GM21529 (cell line): ENCODE data around the gene TMEM132C.

Experiments
- ATAC-seq: cut with Tn5 transposase; IDR thresholded peaks from one replicate; pipeline ENCODE4 v1.9.1; 2021; ENCODE audit not compliant: unreplicated experiment

The TMEM132C gene

DNA sequence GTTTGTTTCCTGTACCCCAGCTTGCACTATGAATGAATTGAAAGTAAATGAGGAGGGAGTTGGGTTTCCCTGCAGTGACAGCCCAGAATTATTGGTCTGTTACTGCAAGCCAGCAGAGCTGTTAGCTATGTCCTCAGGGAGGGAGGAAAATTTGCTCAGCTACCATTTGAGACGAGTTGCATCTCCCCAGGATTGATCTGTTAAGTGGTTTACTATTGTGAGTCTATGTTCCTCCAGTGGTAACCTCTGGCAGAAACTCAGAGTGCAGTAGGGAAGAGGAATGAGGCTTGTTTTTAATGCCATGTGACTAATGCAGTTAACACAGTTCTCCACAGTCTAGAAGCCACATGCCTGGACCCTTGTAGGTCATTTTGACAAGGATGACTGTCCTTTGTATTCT lies 382.9 kb downstream of the TMEM132C start:
- no peak for ATAC-seq

DNA sequence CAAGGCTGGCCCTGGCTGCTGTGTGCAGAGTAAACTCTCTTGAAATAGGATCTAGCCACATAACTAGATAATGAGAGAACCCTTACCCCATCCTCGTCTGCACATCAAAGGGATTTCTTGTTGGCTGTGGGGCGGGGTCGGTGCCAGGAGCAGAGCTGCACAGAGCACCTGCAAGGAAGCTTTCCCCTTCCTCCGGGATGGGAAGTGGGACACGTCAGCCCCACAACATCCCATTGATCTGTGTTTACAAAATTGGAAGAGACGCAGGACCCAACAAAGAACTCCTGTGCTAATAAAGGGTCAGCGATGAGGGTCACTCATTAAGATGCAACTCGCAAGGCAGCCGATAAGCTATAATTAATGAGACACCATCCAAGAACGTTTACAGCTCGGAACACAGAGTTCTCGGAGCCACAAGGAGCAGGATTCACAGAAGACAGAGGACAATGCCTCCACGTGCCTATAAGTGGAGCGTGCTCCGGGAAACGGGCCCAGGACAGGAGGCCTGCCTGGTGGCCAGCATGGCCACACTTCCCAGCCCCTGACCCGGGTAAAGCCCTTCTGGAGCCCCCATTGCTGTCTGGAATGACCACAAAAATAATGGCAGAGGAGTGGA lies 385.3 kb downstream of the TMEM132C start:
- ATAC-seq: no peak

DNA sequence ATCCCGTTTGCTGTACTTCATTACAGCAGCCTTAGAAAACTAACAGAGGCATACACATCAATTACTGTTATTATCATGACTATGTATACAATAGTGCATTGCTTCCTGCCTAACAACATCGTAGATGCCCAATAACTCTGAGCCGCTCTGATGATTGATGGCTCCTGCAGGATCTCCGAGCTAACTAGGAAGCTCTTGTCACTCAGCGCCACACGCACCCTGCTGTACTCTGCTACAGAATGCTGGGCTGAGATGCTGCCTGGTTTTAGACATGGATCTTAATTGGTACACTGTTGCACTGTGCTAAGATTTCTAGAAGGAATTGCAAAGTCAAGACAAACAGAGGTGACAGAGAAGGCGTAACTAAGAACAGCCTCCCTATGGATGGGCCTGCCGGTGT lies 387.5 kb downstream of the TMEM132C start:
- no peak for ATAC-seq

DNA sequence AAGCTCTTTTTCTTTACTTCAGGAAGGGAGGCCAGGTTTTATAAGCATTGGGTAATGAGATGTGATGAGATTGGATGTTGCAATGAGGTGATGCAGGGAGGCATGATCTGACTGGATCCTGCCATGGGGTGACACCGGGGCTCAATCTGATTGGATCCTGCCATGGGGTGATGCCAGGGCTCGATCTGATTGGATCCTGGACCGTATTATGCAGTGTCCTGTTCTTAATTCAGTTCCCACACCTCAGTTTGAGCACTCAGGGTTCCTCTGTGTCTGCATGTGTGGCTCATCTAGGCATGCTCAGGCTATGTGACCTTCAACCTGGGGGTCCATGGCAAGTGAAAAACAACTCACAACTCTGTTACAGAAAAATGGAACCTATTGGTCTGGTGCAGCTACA lies 390.4 kb downstream of the TMEM132C start:
- ATAC-seq: no peak

DNA sequence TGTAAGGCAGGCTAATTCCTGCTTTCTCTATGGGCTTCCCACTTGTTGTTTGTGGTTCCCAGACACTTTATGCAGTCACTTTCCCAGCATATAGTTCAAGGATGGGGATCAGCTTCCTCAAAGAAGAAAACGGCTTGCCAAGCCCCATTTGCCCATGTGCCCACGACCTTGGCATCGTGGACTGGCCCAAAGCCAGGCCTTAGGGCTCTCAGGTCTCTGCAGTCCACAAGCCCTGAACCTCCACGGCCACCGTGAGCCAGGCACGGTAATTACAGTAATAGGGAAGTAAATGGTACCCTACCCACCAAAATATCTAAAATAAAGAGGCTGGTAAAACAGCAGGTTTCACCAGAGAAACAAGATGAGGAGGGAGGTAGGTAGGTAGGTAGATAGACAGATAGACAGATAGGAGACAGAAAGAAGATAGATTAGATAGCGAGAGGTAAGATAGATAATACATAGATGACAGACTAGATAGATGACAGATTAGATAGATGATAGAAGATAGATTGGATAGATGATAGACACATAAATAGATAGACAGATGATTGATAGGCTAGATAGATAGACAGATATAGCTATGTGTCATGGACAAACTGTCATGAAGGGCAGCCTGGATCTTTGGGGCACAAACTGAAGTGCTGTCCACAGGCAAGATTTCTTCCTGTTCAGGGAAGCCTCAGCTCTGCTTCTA lies 393.7 kb downstream of the TMEM132C start:
- ATAC-seq: no peak

DNA sequence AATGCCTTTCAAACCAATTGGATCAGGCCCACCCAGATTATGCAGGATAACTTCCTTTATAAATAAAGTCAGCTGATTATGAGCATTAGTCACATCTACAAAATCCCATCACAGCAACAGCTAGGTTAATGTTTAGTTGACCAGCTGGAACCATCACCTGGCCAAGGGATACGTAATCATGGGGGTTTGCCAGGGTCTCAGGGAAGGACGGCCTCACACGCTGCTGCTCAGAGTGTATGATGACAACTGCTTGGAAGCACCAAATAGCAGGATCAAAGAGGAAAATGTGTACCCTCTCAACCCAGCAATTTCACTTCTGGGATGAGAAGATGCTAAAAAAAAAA lies 394.2 kb downstream of the TMEM132C start:
- ATAC-seq: no peak

DNA sequence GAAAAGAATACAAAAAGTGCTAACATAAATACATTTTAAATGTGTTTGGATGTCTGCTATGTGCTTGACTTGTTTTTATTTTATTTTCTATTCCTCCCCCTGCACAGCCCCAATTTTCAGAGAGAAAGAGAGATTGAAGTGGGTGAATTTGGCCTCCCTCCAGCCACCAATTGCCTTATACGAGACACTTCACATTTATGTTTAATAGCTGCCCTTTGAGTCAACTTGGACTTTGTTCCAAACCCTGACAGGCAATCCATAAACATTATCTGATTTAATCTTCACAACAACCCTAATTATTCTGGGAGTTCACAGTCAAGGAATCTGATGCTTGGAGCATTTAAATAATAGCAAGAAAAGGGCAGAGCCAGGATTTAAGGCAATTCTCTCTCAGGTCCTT lies 395.1 kb downstream of the TMEM132C start:
- ATAC-seq: no peak

DNA sequence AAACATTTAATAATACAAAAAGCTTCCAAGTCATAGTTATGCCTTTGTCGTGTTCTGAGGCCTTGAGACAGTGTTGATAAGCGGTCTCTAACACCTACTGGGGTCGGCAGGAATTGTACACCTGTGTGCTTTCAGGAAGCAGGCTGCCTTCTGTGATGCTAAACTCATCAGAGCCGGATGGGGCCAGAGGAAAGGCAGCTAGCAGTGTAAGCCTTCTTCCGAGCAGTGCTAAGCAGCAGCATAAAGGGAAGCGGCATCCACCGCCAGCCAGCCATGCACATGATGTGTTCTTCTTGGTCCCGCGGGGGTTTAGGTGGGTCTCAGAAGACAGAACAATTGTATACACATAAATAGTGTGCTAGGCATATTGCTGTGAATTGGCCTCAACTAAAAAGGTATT lies 397.5 kb downstream of the TMEM132C start:
- no peak for ATAC-seq

DNA sequence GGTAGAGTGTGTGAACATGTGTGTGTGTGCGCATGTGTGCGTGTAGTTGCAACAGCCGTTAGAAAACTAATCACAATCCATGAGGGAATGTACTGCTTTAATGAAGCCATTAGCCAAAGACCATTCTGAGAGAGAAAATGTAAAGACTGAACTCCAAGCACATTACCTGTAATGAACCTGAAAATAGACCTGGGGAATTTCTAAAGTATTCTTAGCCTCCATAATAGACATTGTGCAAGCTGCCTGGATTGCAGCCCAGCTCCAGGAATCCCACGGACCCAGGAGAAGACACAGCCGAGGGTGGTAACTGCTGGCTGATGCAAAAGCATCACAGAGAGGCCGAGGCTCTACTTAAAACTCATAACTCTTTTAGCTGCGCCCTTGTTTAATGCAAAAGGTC lies 400.2 kb downstream of the TMEM132C start:
- ATAC-seq: no peak

DNA sequence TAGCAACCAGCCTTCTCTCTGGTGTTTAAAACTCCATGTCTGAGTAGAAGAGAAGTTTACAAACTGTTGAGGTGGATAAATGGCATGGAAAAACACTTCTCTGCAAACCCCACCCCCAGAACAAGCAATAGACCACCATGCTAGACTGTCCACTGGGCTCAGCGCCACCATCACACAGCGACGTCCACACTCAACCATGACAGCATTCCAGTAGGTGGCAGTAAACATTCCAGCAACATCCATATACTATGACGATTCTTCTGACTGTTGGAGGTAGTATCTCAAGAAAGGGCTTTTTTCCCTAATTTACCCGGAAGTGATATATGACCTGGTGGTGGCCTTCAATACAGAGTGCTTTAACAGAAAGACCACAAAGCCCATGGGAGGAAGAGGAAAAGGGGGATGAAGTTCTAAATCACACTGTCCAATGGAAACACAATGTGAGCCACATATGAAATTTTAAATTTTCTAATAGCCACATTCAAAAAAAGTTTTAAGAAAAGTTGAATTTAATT lies 404.6 kb downstream of the TMEM132C start:
- no peak for ATAC-seq

DNA sequence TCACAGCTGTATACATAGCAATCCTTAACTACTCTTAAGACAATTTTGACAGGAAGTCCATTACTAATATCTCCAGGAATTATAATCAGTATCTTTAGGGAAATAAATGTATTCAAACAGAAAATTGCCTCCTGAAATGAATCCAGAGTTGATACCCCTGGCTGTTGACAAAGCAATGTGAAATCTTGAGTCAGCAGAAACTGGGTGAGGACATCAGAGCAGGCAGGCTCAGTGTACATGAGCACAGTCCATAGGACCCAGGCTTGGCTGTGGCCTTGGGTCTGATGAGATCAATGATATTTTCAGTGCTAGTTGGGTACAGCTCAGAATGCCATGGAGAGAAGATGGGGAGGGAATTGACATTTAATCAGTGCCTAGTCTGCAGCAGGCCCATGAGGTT lies 405.5 kb downstream of the TMEM132C start:
- ATAC-seq: no peak

DNA sequence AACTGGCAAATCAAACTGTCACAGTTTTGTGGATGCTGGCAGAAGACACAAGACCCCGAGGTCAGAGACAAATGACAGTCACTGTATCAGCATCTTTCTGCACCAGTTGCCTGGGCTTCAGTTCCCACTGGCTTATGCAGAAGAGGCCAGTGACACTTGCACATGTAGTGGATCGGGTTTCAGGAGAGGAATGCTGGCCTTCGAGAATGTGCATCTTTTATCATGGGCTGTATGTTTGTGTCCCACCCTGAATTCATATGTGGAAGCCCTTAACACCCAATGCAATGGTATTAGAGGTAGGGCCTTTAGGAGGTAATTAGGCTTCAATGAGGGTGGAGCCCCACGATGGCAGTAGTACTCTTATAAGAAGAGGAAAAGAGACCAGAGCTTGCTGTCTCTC lies 405.9 kb downstream of the TMEM132C start:
- no peak for ATAC-seq

DNA sequence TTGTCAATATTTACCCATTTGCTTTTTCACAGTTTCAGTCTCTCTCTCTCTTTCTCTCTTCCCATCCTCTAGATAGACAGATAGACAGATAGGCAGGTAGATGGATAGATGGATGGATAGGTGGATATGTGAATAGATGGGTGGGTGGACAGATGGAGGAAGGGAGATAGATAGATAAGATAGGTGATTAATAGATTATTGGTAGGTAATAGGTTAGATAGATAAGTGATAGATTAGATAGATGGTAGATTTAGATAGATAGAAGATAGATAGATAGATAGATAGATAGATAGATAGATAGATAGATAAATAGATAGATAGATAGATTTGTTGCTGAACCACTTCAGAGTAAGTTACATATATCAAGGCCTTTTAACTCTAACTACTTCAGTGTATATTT lies 408.6 kb downstream of the TMEM132C start:
- ATAC-seq: no peak

DNA sequence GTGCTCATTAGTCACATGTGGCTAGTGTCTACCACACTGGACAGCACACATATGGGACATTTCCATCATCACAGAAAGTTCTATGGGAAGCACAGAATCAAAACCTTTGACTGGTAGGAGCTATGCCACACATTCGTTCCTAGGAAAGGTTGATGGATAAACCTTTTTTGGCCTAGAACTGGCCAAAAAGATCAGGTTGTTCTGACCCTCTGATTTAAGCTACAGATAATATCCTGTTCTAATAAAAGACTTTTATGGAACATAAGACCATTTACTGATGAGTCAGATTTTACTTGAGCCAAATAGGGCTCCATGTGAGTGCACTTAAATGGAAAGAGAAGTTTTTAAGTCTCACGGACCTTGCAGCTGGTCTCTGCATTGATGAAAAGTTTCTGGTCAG lies 413.6 kb downstream of the TMEM132C start:
- ATAC-seq: no peak

DNA sequence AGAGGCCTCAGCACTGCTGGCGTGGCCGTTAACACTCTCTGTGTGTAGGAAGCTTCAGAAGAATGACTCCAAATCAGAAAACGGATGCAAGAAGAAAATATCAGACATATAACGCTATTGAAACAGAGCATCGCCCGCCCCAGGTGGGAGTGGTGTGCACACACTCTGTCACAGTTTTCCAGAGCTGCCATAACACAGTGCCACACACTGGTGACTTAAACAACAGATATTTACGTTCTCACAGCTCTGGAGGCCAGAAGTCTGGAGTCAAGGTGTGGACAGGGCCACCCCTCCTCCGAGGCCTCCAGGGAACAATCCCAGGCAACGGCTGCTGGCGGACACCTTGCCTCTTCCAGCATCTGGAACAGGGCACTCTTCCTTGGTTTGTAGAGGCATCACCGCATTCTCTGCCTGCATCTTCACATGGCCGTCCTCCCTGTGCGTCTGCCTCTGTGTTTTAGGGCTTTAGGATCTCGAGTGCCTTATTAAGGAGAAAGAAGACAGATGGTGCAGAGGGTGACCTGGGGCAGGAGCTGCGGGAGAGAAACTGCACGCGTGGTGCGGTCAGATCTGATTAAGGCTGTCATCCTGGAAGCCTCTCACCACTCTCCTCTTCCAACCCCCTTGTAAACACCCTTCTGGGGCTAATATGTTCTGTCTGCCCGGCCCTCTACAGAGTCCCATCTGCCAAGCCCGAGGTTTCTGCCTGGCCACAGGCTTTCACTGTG lies 415.7 kb downstream of the TMEM132C start:
- ATAC-seq: no peak

DNA sequence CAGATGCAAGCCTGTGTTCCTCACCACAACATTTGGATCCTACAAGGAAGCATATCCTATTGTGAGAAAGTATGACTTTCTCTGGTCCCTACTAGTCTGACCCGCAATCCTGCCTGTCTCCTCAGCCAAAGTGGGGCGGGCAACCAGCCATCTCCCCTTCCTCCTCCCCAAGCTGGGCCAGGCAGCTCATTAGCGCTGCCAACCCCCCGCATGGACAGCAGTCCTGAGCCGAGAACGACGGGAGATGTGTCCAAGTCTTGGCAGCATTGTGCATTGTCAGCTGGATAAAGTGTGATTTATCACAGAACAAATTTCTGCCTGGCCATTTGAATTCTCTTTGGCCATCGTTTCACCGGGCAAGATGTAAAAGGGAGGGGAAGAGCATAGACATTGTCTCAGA lies 417.4 kb downstream of the TMEM132C start:
- no peak for ATAC-seq

DNA sequence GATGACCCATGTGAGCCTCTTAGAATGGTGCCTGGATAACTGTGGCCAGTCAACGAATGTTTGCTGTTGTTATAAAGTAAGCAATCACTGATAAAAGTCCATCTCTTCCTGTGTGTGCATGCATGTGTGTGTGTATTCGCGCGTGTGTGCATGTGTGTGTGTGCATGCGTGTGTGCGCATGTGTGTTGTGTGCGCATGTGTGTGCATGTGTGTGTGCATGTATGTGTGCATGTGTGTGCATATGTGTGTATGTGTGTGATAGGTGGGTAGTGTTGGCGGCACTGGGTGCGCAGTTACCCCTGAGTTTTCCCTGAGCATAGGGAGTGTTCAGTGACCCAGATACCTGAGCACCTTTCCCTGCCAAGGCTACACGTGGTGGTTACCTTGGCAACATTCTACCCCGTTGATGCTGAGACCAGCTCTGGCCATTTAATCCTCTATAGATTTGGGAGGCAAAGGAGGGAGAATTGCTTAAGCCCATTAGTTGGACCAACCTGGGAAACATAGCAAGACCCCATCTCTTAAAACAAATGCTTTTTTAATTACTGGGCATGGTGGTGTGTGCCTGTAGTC lies 419.0 kb downstream of the TMEM132C start:
- ATAC-seq: no peak

DNA sequence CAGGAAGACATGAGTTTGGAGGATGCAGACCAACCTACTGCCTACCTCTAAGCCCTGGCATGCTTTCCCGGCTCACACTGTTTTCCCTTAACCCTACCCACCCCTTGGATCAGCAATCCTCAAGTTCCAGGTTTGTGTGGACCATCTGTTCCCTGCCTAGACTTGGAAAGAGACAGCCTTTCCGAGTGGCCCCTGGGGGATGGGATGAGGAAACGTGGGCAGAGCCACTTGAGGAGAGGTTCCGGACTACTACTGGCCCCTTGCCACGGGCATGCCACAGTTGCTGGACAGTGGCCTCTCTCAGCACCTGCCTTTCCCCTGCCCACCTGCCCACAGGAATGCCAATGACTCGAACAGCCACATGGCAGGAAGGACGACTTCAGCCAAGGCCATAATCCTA lies 420.9 kb downstream of the TMEM132C start:
- no peak for ATAC-seq

DNA sequence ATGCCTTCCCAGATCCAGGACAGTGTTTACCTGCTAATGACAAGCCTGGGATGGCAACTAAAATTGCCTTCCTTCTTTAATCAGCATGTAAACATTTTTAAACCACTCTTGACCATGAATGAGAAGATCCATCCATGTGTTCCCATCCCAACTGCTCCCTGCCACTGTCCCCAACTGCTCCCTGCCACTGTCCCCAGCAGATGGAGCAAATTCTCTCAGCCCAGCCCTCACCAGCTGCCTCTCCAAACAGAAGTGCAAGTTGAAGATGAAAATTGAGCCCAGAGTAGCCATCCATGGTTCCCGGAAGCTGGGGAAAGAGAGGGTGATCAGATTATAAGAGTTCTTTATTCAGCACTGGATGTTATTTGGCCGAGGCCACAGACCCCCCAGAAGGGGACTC lies 423.7 kb downstream of the TMEM132C start:
- ATAC-seq: no peak

DNA sequence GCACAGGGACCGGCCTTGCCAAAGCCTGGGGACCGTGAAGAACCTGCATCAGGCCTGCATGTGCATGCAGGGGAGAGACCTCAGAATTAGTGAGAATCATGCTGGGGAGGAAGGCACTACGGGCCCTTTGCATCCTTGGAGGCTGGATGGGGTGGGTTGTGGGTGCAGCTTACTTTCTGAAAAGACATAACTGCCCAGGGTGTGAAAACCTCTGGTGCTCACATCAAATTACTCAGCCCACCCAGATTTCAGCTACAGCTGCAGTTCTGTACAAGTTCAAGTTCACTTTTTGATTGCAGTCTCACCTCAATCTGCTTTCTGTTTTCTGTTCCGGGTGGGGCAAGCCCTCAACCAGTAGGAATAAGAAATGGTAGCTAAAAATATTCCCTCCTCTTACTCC lies 426.1 kb downstream of the TMEM132C start:
- no peak for ATAC-seq

DNA sequence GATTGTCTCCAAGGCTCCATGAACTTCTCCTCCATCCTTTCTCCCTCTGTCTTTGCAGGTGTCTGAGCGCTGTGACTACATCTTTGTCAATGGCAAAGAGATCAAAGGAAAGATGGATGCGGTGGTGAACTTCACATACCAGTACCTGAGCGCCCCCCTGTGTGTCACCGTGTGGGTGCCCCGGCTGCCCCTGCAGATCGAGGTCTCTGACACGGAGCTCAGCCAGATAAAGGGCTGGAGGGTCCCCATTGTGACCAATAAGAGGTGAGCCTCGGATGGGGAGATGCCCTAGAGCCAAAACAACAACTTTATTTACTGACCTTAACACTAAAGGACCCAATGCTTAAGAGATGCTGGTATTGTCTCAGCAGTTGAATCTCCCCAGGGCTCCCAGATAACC lies 426.8 kb downstream of the TMEM132C start:
- no peak for ATAC-seq

DNA sequence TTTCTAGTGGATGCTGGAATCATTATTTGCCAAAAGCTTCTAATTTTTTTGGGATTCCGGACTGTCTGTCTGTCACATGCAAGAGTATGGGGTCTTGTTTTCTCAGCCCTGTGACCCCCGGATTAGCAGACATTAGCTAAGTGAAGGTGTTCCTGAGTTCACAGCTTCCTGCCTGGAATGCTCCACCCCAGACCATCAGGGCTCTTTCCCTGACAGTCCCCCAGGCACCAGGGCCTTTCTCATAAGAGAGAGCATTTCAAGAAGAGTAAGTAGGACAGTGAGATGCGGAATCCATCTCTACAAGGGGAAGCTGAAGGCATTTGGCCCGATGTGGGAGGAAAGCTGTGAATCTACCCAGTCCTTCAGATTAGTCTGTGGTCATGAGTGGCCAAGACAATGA lies 427.5 kb downstream of the TMEM132C start:
- ATAC-seq: no peak
